Transverse colon (tissue), 4 donors: ENCODE measurements around the gene SRL. TPM values are rescaled to one million over a fixed set of nuclear protein-coding genes. Genes with fewer than 3 reads are reported as not detected.

Source experiments
- DNase-seq: peaks from one replicate; pipeline ENCODE4 v3.0.0-alpha.2; 2019
- H3K27ac ChIP-seq, 4 donors: fragments of 200-600 bp; sonication (generic); 2 replicates each; pipeline ENCODE4 v1.5.1; 2016 to 2018; ENCODE audit warnings: inconsistent platforms in 4 of 4
- H3K27me3 ChIP-seq: fragments of 200-600 bp; sonication (generic); 2 replicates; pipeline ENCODE4 v1.5.1; 2017; ENCODE audit warnings: inconsistent platforms
- H3K36me3 ChIP-seq, 4 donors: fragments of 200-600 bp; sonication (generic); 2 replicates each; pipeline ENCODE4 v1.5.1; 2017 to 2019; ENCODE audit warnings: inconsistent platforms in 4 of 4
- H3K4me1 ChIP-seq, 4 donors: fragments of 200-600 bp; sonication (generic); 2 replicates each; pipeline ENCODE4 v1.5.1; 2017 to 2020; ENCODE audit warnings: inconsistent platforms in 4 of 4
- H3K4me3 ChIP-seq, 4 donors: fragments of 200-600 bp; sonication (generic); 1 replicate in 1 of 4; 2 replicates in 3 of 4; pipeline versions ENCODE4 v1.5.1 to v1.6.1; 2017 to 2019; ENCODE audit warnings: inconsistent platforms in 4 of 4
- H3K9me3 ChIP-seq, 2 donors: fragments of 200-600 bp; sonication (generic); 2 replicates each; pipeline ENCODE4 v1.5.1; 2017 to 2019; ENCODE audit warnings: inconsistent platforms in 2 of 2
- EP300 ChIP-seq: sonication (generic); formaldehyde crosslinking; IDR thresholded peaks from one replicate; pipeline ENCODE4 v1.6.1; 2017; ENCODE audit warnings: antibody characterized with exemption, low read depth
- POLR2A ChIP-seq: fragments of 450-650 bp; IDR thresholded peaks from one replicate; pipeline ENCODE4 v1.6.1; 2016; ENCODE audit warnings: antibody characterized with exemption, mild to moderate bottlenecking, moderate library complexity
- POLR2AphosphoS5 ChIP-seq, 3 donors: sonication (generic); formaldehyde crosslinking; IDR thresholded peaks; one replicate each; pipeline ENCODE4 v1.6.1; 2016; ENCODE audit warnings: antibody characterized with exemption in 3 of 3
- WGBS, 2 donors: methylation state at CpG; one replicate each; pipeline ENCODE4 v1.1.5; 2018; ENCODE audit warnings: low coverage in 1 of 2; 5-methylcytosine and 5-hydroxymethylcytosine counted together
- in situ Hi-C, 4 donors: fragments of 200-750 bp; cut with MboI; loops; one replicate each; pipeline versions ENCODE4 v1.15.0 to v1.15.1; 2017; ENCODE audit warnings: low sequenced_read_pairs in 3 of 4, low pct_ligation_motif_present in 1 of 4, low pct_unique_long_range_greater_than_20kb in 1 of 4
- intact Hi-C: fragments of 100-400 bp; cut with DNase I; formaldehyde crosslinking; loops from one replicate; pipeline ENCODE4 v1.15.1; 2023; ENCODE audit warnings: low total_unique reads
- total RNA-seq, 4 donors: library from RNA; depleted of rRNA; stranded (reverse); fragments of >200 nt; gene quantifications; one replicate each; pipeline ENCODE4 v1.1.0, GENCODE V29; 2016
- TF ChIP-seq, protein P1 (sequence below), 5 experiments: fragments of 200-600 bp in 3 of 5; fragments of 450-650 bp in 2 of 5; sonication (generic) in 3 of 5; IDR thresholded peaks; 1 replicate in 2 of 5; 2 replicates in 3 of 5; pipeline ENCODE4 v1.5.1; 2016 to 2017; ENCODE audit warnings: antibody characterized with exemption in 5 of 5, inconsistent platforms in 3 of 5, mild to moderate bottlenecking in 2 of 5, moderate library complexity in 1 of 5

SRL gene
- total RNA-seq, 4 donors from 2014 or later = 0.32 to 0.68 TPM; not detected in 2

DNA sequence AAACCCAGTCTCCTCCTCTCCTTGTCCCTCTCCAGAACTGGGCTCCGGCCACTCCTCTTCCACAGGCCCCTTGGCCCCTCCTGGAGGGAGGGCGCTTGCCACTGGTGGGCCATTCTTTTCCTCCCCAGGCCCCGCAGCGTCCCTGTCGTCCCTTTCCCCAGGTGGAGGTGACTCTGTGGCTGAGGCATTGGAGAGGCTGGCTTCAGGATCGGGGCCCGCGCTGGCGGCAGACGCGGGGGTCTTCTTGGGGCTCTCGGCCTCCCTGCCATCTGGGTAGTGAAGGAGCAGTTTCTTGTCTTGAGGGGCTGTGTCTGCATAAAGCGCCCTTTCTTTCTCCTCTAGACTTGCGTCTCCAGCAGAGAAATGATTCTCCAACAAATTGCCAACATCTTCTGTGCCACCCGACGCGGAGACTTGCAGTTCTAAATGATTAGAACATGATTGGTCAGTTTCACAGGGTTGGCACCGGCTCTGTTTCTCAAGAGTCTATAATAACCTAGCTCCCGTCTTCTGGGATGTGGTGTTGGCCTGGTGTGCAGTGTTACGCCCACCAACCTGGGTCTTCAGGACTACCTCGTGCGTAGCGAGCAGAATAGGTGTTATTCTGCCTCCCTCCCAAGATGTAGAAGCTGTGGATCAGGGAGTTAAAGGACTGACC lies 34.1 kb downstream of the SRL start:
- TF ChIP-seq EP300 (no peak), POLR2A (no peak), POLR2AphosphoS5 (IDR thresholded peaks at IDR 0.05) (no peak)
- TF ChIP-seq, protein P1, sequence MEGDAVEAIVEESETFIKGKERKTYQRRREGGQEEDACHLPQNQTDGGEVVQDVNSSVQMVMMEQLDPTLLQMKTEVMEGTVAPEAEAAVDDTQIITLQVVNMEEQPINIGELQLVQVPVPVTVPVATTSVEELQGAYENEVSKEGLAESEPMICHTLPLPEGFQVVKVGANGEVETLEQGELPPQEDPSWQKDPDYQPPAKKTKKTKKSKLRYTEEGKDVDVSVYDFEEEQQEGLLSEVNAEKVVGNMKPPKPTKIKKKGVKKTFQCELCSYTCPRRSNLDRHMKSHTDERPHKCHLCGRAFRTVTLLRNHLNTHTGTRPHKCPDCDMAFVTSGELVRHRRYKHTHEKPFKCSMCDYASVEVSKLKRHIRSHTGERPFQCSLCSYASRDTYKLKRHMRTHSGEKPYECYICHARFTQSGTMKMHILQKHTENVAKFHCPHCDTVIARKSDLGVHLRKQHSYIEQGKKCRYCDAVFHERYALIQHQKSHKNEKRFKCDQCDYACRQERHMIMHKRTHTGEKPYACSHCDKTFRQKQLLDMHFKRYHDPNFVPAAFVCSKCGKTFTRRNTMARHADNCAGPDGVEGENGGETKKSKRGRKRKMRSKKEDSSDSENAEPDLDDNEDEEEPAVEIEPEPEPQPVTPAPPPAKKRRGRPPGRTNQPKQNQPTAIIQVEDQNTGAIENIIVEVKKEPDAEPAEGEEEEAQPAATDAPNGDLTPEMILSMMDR (IDR thresholded peaks at IDR 0.05) = no peak
- Histone ChIP-seq H3K4me3 (no peak overlapping the region), H3K36me3 (no peaks in the 10 kb centered on the region), H3K27me3 (no peaks in the 10 kb centered on the region), H3K9me3 (no peaks in the 10 kb centered on the region), H3K4me1 (no peaks in the 10 kb centered on the region), H3K27ac (no peak overlapping the region)
- intact Hi-C loops (loop anchor here (10.0 kb wide), 1 partner anchor 127 kb away; no protein-coding TSS in a partner anchor), in situ Hi-C loops (no loop called here)
- WGBS, 2 donors = 83% methylated on average over 23 of the region's 23 CpGs; no CpG with 5 or more reads in 1 of the 2 donors
- no peak for DNase-seq

GRCh38 chr16:4207229-4207628 lies 34.7 kb downstream of the SRL start:
- intact Hi-C loops = loop anchor here (10.0 kb wide), 1 partner anchor 128 kb away; no protein-coding TSS in a partner anchor

DNA sequence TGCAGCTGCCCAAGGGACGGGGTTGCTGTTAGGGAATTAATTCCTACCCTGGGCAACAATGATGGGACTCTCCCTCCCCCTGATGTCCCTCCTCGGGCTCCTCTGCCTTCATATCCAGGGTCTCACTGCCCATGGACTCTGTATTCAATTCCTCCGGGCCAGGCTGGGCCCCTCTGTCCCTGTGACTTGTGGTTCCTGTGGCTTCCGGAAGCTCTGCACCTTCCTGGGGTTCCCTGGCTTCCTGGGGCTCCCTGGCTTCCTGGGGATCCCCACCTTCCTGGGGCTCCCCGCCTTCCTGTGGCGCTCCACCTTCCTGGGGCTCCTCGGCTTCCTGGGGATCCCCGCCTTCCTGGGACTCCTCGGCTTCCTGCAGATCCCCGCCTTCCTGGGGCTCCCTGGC lies 35.2 kb downstream of the SRL start:
- no peak for TF ChIP-seq POLR2A
- Histone ChIP-seq H3K36me3 (no peaks in the 10 kb centered on the region), H3K4me3 (no peak overlapping the region), H3K9me3 (no peaks in the 10 kb centered on the region), H3K27ac (no peak overlapping the region), H3K27me3 (no peaks in the 10 kb centered on the region), H3K4me1 (no peaks in the 10 kb centered on the region)
- DNase-seq = no peak
- in situ Hi-C loops (no loop called here), intact Hi-C loops (loop anchor here (10.0 kb wide), 1 partner anchor 128 kb away; no protein-coding TSS in a partner anchor)
- WGBS, 2 donors = 60 to 66% methylated on average over 1 to 10 of the region's 10 CpGs

More at GRCh38 chr16:4207229-4207628, 34.7 kb downstream of the SRL start:
- no peak for TF ChIP-seq POLR2A
- TF ChIP-seq, protein P1 (IDR thresholded peaks at IDR 0.05) = no peak
- no peak for TF ChIP-seq POLR2AphosphoS5 (IDR thresholded peaks at IDR 0.05)
- TF ChIP-seq EP300 = no peak
- Histone ChIP-seq H3K36me3 (no peaks in the 10 kb centered on the region), H3K4me3 (no peak overlapping the region), H3K9me3 (no peaks in the 10 kb centered on the region), H3K4me1 (no peaks in the 10 kb centered on the region), H3K27ac (no peak overlapping the region), H3K27me3 (no peaks in the 10 kb centered on the region)
- WGBS, 2 donors = 75% methylated on average over 12 of the region's 14 CpGs; no CpG with 5 or more reads in 1 of the 2 donors
- in situ Hi-C loops = no loop called here
- DNase-seq = no peak

GRCh38 chr16:4205971-4206370 lies 35.9 kb downstream of the SRL start:
- Histone ChIP-seq H3K36me3 (no peaks in the 10 kb centered on the region), H3K4me1 (no peaks in the 10 kb centered on the region), H3K4me3 (no peak overlapping the region), H3K27ac (no peak overlapping the region), H3K27me3 (no peaks in the 10 kb centered on the region), H3K9me3 (no peaks in the 10 kb centered on the region)
- TF ChIP-seq POLR2A (no peak), EP300 (no peak), POLR2AphosphoS5 (IDR thresholded peaks at IDR 0.05) (no peak)
- TF ChIP-seq, protein P1 (IDR thresholded peaks at IDR 0.05) = no peak
- in situ Hi-C loops = no loop called here
- intact Hi-C loops = loop anchor here (10.0 kb wide), 1 partner anchor 129 kb away; no protein-coding TSS in a partner anchor
- DNase-seq = no peak
- WGBS, 2 donors = 86% methylated on average over 8 of the region's 8 CpGs; no CpG with 5 or more reads in 1 of the 2 donors
